Mesenchymal stem cell (in vitro differentiated cells and primary cell): ENCODE measurements around the gene GRHPR.
A peak's percentile ranks its signal among the peaks of the same experiment; 100 is the strongest.

Experiments
- DNase-seq: peaks from one replicate; pipeline ENCODE4 v3.0.0-alpha.2; 2013
- H2AFZ ChIP-seq: one replicate; pipeline ENCODE4 v1.6.1; 2013; ENCODE audit warnings: low read depth, mild to moderate bottlenecking, control low read depth, inconsistent platforms, low read length, moderate library complexity
- H2AK5ac ChIP-seq: 2 replicates; pipeline ENCODE4 v1.6.1; 2013; ENCODE audit warnings: low read length, moderate library complexity, mild to moderate bottlenecking, inconsistent platforms; ENCODE audit not compliant: severe bottlenecking
- H2BK120ac ChIP-seq: one replicate; pipeline ENCODE4 v1.6.1; 2013; ENCODE audit warnings: low read depth, mild to moderate bottlenecking, inconsistent platforms, low read length, moderate library complexity
- H2BK12ac ChIP-seq, 2 experiments: one replicate each; pipeline ENCODE4 v1.6.1; 2013; ENCODE audit warnings: inconsistent platforms in 2 of 2, low read length in 2 of 2, mild to moderate bottlenecking in 2 of 2, moderate library complexity in 2 of 2, control low read depth in 1 of 2
- H2BK15ac ChIP-seq: one replicate; pipeline ENCODE4 v1.6.1; 2013; ENCODE audit warnings: mild to moderate bottlenecking, low read depth, inconsistent platforms; ENCODE audit not compliant: poor library complexity, severe bottlenecking
- H2BK5ac ChIP-seq: 2 replicates; pipeline ENCODE4 v1.6.1; 2013; ENCODE audit warnings: low read depth, mild to moderate bottlenecking, low read length, control low read depth, inconsistent platforms; ENCODE audit not compliant: poor library complexity, severe bottlenecking
- H3K14ac ChIP-seq, 2 experiments: one replicate each; pipeline ENCODE4 v1.6.1; 2013; ENCODE audit warnings: inconsistent platforms in 2 of 2, low read length in 2 of 2, control low read depth in 1 of 2, mild to moderate bottlenecking in 1 of 2, moderate library complexity in 1 of 2
- H3K18ac ChIP-seq, 2 experiments: one replicate each; pipeline ENCODE4 v1.6.1; 2013; ENCODE audit warnings: inconsistent platforms in 2 of 2, low read length in 2 of 2, control low read depth in 1 of 2, low read depth in 1 of 2, mild to moderate bottlenecking in 1 of 2
- H3K23ac ChIP-seq, 2 experiments: one replicate each; pipeline ENCODE4 v1.6.1; 2013; ENCODE audit warnings: inconsistent platforms in 2 of 2, low read length in 2 of 2, mild to moderate bottlenecking in 2 of 2, moderate library complexity in 2 of 2, control low read depth in 1 of 2
- H3K27ac ChIP-seq: 2 replicates; pipeline ENCODE4 v1.5.1; 2013; ENCODE audit warnings: mild to moderate bottlenecking, moderate library complexity, low read length, control low read depth, inconsistent platforms; ENCODE audit not compliant: poor library complexity, severe bottlenecking
- H3K27me3 ChIP-seq, 2 experiments: 2 replicates each; pipeline versions ENCODE4 v1.6.1 to v1.7.0; 2013; ENCODE audit warnings: low read length in 2 of 2, mild to moderate bottlenecking in 2 of 2, moderate library complexity in 2 of 2, control low read depth in 1 of 2, inconsistent platforms in 1 of 2; ENCODE audit not compliant: control insufficient read depth in 1 of 2, insufficient read depth in 1 of 2
- H3K36me3 ChIP-seq, 2 experiments: 2 replicates each; pipeline versions ENCODE4 v1.6.1 to v1.7.0; 2013; ENCODE audit warnings: low read length in 2 of 2, control low read depth in 1 of 2, inconsistent platforms in 1 of 2, low read depth in 1 of 2, mild to moderate bottlenecking in 1 of 2; ENCODE audit not compliant: insufficient read depth in 2 of 2, control insufficient read depth in 1 of 2
- H3K4ac ChIP-seq, 2 experiments: one replicate each; pipeline ENCODE4 v1.6.1; 2013; ENCODE audit warnings: inconsistent platforms in 2 of 2, low read length in 2 of 2, mild to moderate bottlenecking in 2 of 2, moderate library complexity in 2 of 2, control low read depth in 1 of 2, low read depth in 1 of 2
- H3K4me1 ChIP-seq: 2 replicates; pipeline ENCODE4 v1.6.1; 2013; ENCODE audit warnings: low read depth, low read length, control low read depth; ENCODE audit not compliant: control insufficient read depth, insufficient read depth
- H3K4me2 ChIP-seq: 2 replicates; pipeline ENCODE4 v1.6.1; 2013; ENCODE audit warnings: low read length, mild to moderate bottlenecking, inconsistent platforms; ENCODE audit not compliant: poor library complexity, severe bottlenecking
- H3K4me3 ChIP-seq, 2 experiments: 2 replicates each; pipeline versions ENCODE4 v1.5.1 to v1.7.0; 2013; ENCODE audit warnings: low read length in 2 of 2, mild to moderate bottlenecking in 2 of 2, control low read depth in 1 of 2, low read depth in 1 of 2; ENCODE audit not compliant: insufficient read depth in 1 of 2
- H3K79me1 ChIP-seq: replicated peaks from 2 replicates; pipeline ENCODE4 v1.6.1; 2013; ENCODE audit warnings: mild to moderate bottlenecking, control low read depth, low read length, inconsistent platforms; ENCODE audit not compliant: poor library complexity, severe bottlenecking
- H3K9ac ChIP-seq: 2 replicates; pipeline ENCODE4 v1.7.0; 2013; ENCODE audit warnings: mild to moderate bottlenecking, low read length, moderate library complexity
- H3K9me3 ChIP-seq: 2 replicates; pipeline ENCODE4 v1.7.0; 2013; ENCODE audit warnings: mild to moderate bottlenecking, low read length; ENCODE audit not compliant: control insufficient read depth
- H4K8ac ChIP-seq: one replicate; pipeline ENCODE4 v1.6.1; 2013; ENCODE audit warnings: inconsistent platforms, mild to moderate bottlenecking, low read length, moderate library complexity
- H4K91ac ChIP-seq: one replicate; pipeline ENCODE4 v1.6.1; 2013; ENCODE audit warnings: mild to moderate bottlenecking, low read length, inconsistent platforms
- WGBS: methylation state at CpG from one replicate; pipeline ENCODE4 v1.1.7; 2013; ENCODE audit warnings: mixed read lengths; 5-methylcytosine and 5-hydroxymethylcytosine counted together

GRHPR gene

DNA sequence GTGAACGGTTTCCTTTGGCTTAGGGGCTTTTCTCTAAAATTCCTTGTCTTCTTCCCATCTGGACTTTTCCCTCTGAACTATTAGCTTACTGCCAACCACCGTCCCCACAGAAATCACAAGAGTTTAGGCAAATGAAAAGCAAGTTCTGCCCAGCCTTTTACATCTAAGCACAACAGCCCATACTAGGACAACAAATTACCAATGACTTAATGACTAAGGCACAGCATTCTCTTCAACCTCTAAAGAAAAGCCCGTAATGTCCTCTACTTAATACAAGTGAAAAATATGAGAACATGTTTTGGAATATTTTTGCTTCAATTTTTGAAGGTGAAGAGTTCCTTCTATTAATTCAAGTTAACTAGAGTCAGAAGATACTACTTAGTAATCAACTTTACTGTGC, 41.5 kb downstream of the GRHPR start:
- Histone ChIP-seq H3K4me3 (peak overlapping the region in 1 of 2 experiments; percentile 98), H3K4me2 (peak overlapping the region; percentile 86), H2BK120ac (no peak overlapping the region), H4K91ac (no peak overlapping the region), H3K23ac (no peak overlapping the region), H3K4me1 (peaks cover 7% of the 10 kb centered on the region), H3K36me3 (peaks cover 0 to 4% of the 10 kb centered on the region in 2 experiments), H3K27ac (no peak overlapping the region), H2BK12ac (no peak overlapping the region), H3K4ac (no peak overlapping the region), H3K9me3 (no peaks in the 10 kb centered on the region), H2AK5ac (no peak overlapping the region), H2BK15ac (no peak overlapping the region), H2AFZ (no peak overlapping the region), H3K9ac (peak overlapping the region; percentile 99), H3K14ac (no peak overlapping the region), H3K27me3 (no peaks in the 10 kb centered on the region), H2BK5ac (no peak overlapping the region), H3K18ac (no peak overlapping the region), H3K79me1 (peaks cover 4% of the 10 kb centered on the region), H4K8ac (no peak overlapping the region)
- DNase-seq, result peak; percentile 32
- 33% methylated on average over 2 of the region's 3 CpGs for WGBS

DNA sequence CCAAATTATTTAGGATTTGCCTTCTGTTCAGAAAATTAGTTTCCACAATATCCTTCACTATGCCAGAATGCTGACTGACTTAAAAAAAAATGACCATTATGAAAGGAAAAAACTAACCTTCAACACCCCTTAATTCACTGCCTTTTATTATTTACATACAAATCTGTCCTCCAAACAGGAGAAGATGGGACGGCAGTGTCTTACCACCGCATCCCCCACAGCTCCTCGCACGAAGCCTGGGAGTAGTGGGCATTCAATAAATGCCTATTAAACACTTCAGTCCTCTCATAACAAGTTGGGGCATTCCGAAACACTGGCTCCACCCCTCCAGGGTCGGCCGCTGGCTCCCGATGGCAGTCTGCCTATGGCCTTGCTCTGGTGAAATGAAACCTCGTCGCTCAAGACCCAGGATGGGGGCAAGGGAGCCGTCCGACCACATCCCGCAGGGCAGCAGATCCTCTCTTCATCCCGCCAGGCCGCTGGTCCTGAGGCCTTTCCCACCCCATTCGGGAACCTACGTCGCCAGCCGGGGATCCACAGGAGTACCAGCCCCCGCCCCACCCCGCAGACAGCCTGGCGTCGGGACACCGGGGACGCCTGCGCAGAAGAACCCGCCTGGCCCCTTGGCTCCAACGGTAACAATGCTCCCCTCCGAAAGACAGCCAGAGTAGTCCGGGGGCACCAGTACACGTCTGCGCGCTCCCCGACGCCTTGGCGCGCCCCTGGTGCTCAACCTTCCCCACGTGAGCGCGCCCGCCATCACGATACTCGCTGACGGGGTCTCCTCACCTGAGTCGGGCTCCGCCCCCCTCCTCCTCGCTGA, 42.1 kb downstream of the GRHPR start:
- Histone ChIP-seq H3K23ac (peak overlapping the region in 1 of 2 experiments; percentile 98), H3K9me3 (no peaks in the 10 kb centered on the region), H3K4me3 (peak overlapping the region; percentile 79 to 98), H4K91ac (peak overlapping the region; percentile 53), H3K9ac (peak overlapping the region; percentile 99), H4K8ac (peak overlapping the region; percentile 83), H2BK5ac (peak overlapping the region; percentile 94), H3K27ac (peak overlapping the region; percentile 95), H2BK120ac (peak overlapping the region; percentile 69), H2BK15ac (peak overlapping the region; percentile 90), H3K4me1 (peaks cover 7% of the 10 kb centered on the region), H3K4me2 (peak overlapping the region; percentile 87), H2AK5ac (no peak overlapping the region), H3K14ac (peak overlapping the region in 1 of 2 experiments; percentile 100), H3K27me3 (no peaks in the 10 kb centered on the region), H3K18ac (peak overlapping the region; percentile 87 to 99), H3K79me1 (peaks cover 4% of the 10 kb centered on the region), H3K36me3 (peaks cover 0 to 4% of the 10 kb centered on the region in 2 experiments), H2BK12ac (peak overlapping the region in 1 of 2 experiments; percentile 89), H2AFZ (peak overlapping the region; percentile 96), H3K4ac (peak overlapping the region; percentile 49 to 96)
- WGBS, result under 1% methylated on average over 44 of the region's 47 CpGs
- peak; percentile 90 for DNase-seq

DNA sequence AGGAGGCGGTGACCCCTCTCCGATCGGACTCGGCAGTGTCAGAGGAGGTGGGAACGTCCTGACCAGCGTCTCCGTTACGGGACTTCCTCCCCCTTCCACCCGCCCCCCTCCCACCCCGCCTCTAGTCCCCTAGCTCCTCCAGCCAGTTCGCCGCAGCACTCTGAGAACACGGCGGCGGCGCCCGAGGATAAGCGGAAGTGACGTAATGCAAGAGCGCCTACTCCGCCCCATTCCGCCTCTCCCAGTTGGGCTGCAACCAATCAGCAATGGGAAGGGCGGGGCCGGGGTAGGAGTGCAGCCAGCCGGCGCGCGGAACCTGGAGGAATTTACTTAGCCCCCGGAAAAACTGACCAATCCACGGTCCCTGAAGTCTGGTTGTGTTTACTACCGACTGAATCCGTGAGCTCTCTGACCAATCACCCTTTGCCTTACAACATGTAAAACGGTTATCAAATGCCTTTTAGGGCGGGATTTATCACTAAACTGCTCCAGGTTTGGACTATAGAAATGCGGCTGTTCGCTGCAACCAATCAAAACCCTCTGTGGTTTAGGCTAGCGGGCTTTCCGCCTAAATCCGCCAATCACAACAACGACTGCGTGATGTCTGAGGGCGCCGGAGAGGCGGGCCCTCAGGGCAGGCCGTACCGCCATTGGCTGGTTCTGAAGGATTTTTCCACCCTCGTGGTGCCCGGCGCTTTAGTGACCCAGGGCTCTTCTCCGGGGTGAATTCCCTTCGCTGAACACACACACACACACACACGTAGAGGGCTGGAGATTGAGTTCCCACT, 42.9 kb downstream of the GRHPR start, which contains the start of gene ZBTB5:
ZBTB5 (minus strand) TSS at position 202 of the 788 bp plus-strand sequence. CDS start 22,899 bp downstream, outside the sequence.
- 0% methylated on average over 44 of the region's 52 CpGs for whole genome bisulfite sequencing
- H3K14ac ChIP-seq, result peak within 1 kb of the TSS in 1 of 2 experiments; percentile 100
- DNase-seq, result peak; percentile 100

More for the DNA sequence above, 42.9 kb downstream of the GRHPR start, which contains the start of gene ZBTB5:
- Histone ChIP-seq H3K27me3 (no peaks in the 10 kb centered on the region), H2BK15ac (peak within 1 kb of the TSS; percentile 90), H3K4me2 (peak within 1 kb of the TSS; percentile 95), H3K4me1 (peaks cover 7% of the 10 kb centered on the region), H3K36me3 (no peaks in the 10 kb centered on the region), H2AFZ (peak within 1 kb of the TSS; percentile 96), H3K23ac (peak within 1 kb of the TSS in 1 of 2 experiments; percentile 98), H4K8ac (peak within 1 kb of the TSS; percentile 83), H2BK5ac (peak within 1 kb of the TSS; percentile 94), H3K9ac (peak within 1 kb of the TSS; percentile 99), H3K18ac (peak within 1 kb of the TSS; percentile 87 to 99), H3K27ac (peak within 1 kb of the TSS; percentile 98), H3K79me1 (peaks cover 1% of the 10 kb centered on the region), H2BK12ac (peak within 1 kb of the TSS in 1 of 2 experiments; percentile 89), H3K9me3 (no peaks in the 10 kb centered on the region), H2BK120ac (peak within 1 kb of the TSS; percentile 69), H3K4me3 (peak within 1 kb of the TSS; percentile 79 to 98), H4K91ac (peak within 1 kb of the TSS; percentile 53), H3K4ac (peak within 1 kb of the TSS; percentile 63 to 96), H2AK5ac (peak within 1 kb of the TSS; percentile 53)
